Stomach (tissue), 9 donors: ENCODE results near the gene CRYL1. TPM values are rescaled to one million over a fixed set of nuclear protein-coding genes. Genes with fewer than 3 reads are reported as not detected.

Experiments
- DNase-seq, 2 donors: peaks; one replicate each; pipeline versions ENCODE4 v3.0.0 to v3.0.0-alpha.2; 2013 to 2019
- H3K27ac ChIP-seq, 5 donors: fragments of 200-600 bp in 4 of 5; sonication (generic) in 4 of 5; one replicate each; pipeline ENCODE4 v1.5.1; 2013 to 2019; ENCODE audit warnings: mild to moderate bottlenecking in 1 of 5, moderate library complexity in 1 of 5
- H3K27me3 ChIP-seq, 3 donors: fragments of 200-600 bp; sonication (generic); one replicate each; pipeline ENCODE4 v1.5.1; 2017 to 2019; ENCODE audit warnings: mixed run types in 1 of 3
- H3K36me3 ChIP-seq, 4 donors: fragments of 200-600 bp; sonication (generic); 1 replicate in 3 of 4; 2 replicates in 1 of 4; pipeline ENCODE4 v1.5.1; 2016 to 2019
- H3K4me1 ChIP-seq, 4 donors: fragments of 200-600 bp; sonication (generic); one replicate each; pipeline ENCODE4 v1.5.1; 2016 to 2019
- H3K4me3 ChIP-seq, 4 donors: fragments of 200-600 bp; sonication (generic) in 3 of 4; one replicate each; pipeline ENCODE4 v1.5.1; 2016 to 2019; ENCODE audit warnings: mild to moderate bottlenecking in 1 of 4
- H3K9me3 ChIP-seq, 4 donors: fragments of 200-600 bp; sonication (generic); one replicate each; pipeline ENCODE4 v1.5.1; 2016 to 2019
- CTCF ChIP-seq, 7 experiments: fragments of 450-650 bp in 4 of 7; fragments of 200-600 bp in 3 of 7; sonication (generic) in 3 of 7; IDR thresholded peaks; one replicate each; pipeline ENCODE4 v1.5.1; 2016 to 2019; ENCODE audit warnings: antibody characterized with exemption in 7 of 7, control low read depth in 2 of 7, mild to moderate bottlenecking in 1 of 7
- EP300 ChIP-seq: sonication (generic); formaldehyde crosslinking; IDR thresholded peaks from one replicate; pipeline ENCODE4 v1.6.1; 2017; ENCODE audit warnings: antibody characterized with exemption
- POLR2A ChIP-seq, 4 donors: fragments of 450-650 bp; IDR thresholded peaks; one replicate each; pipeline ENCODE4 v1.6.1; 2016; ENCODE audit warnings: antibody characterized with exemption in 4 of 4, control low read depth in 2 of 4, mild to moderate bottlenecking in 1 of 4, moderate library complexity in 1 of 4
- POLR2AphosphoS5 ChIP-seq, 3 donors: sonication (generic); formaldehyde crosslinking; IDR thresholded peaks; one replicate each; pipeline ENCODE4 v1.6.1; 2016; ENCODE audit warnings: antibody characterized with exemption in 3 of 3
- WGBS, 5 donors: extraction: QIAGEN DNeasy Blood & Tissue Kit in 3 of 5; methylation state at CpG; one replicate each; pipeline versions ENCODE4 v1.1.5 to v1.1.7; 2013 to 2018; 5-methylcytosine and 5-hydroxymethylcytosine counted together
- intact Hi-C: fragments of 100-400 bp; cut with DNase I; formaldehyde crosslinking; loops from one replicate; pipeline ENCODE4 v1.15.1; 2023; ENCODE audit warnings: low total_unique reads
- polyA plus RNA-seq, 3 donors: library from polyadenylated mRNA; stranded (reverse); fragments of 200-250 nt; gene quantifications; one replicate each; pipeline ENCODE4 v1.2.3, GENCODE V29; 2013
- total RNA-seq, 5 donors: library from RNA; depleted of rRNA; stranded (reverse); fragments of >200 nt; gene quantifications; one replicate each; pipeline versions ENCODE4 v1.1.0 to v1.2.3, GENCODE V29; 2014 to 2016
- donor health status: healthy with polysubstance abuse.
- donor health status: Bipolar disorder and iron deficiency.
- donor health status: healthy.

Gene CRYL1
- total and polyA plus RNA-seq, 8 donors = 11.6 to 112 (median 38.0) TPM

DNA sequence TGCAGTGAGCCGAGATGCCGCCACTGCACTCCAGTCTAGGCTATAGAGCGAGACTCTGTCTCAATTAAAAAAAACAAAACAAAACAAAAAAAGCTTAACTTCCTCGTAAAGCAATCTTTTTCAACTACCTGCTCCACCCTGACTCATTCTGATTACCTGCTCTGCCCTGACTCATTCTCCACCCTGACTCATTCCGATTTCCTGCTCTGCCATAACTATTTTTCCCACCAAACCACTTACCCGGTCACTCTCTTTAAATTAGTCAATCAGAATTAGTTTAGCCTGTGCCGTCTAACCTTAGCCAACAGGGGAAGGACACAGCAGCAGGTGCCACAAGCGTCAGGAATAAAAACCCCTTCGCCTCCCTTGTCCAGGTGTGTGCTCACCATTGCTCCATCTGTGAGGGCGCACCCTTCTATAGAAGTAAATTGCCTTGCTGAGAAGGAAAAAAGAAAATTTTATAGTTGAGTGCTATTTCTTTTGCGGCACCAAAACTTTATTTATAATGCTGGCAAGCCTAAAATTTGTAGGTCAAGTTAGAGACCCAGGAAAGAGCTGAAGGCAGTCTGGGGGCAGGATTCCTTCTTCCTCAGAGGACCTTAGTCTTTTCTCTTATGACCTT is 39.6 kb upstream of the CRYL1 start:
- Histone ChIP-seq H3K9me3 (peaks cover 0 to 11% (median 0%) of the 10 kb centered on the region in 4 donors), H3K4me3 (no peak overlapping the region), H3K36me3 (no peaks in the 10 kb centered on the region), H3K27ac (no peak overlapping the region), H3K4me1 (peaks cover 0 to 19% (median 12%) of the 10 kb centered on the region in 4 donors), H3K27me3 (no peaks in the 10 kb centered on the region)
- WGBS, 5 donors = 88 to 95% (median 93%) methylated on average over 11 of the region's 11 CpGs
- no peak for DNase-seq
- intact Hi-C loops = no loop called here
- TF ChIP-seq CTCF (IDR thresholded peaks at IDR 0.05) (no peak), EP300 (no peak), POLR2AphosphoS5 (IDR thresholded peaks at IDR 0.05) (no peak), POLR2A (IDR thresholded peaks at IDR 0.05) (no peak)

DNA sequence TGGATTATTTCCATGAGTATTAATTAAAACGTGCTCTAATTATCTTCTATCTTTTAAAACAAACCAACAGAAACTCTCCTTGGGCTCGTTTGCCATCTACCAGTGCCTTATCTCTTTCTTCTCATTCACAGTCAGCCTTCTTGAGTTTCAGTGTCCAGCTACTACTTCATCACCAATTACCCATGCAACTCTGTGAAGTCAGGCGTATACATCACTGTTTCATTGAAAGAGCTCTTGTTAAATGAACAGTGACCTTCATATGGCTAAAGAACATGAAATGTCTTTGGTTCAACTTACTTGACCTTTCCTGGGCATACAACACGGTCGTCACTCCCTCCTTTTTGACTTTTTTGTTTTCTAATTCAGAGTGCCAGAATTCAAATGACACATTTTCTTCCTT is 36.1 kb upstream of the CRYL1 start:
- Histone ChIP-seq H3K9me3 (peaks cover 0 to 11% (median 0%) of the 10 kb centered on the region in 4 donors), H3K27ac (no peak overlapping the region), H3K27me3 (no peaks in the 10 kb centered on the region), H3K36me3 (no peaks in the 10 kb centered on the region), H3K4me1 (peaks cover 0 to 7% (median 2%) of the 10 kb centered on the region in 4 donors), H3K4me3 (no peak overlapping the region)
- TF ChIP-seq POLR2AphosphoS5 (IDR thresholded peaks at IDR 0.05) (no peak), CTCF (IDR thresholded peaks at IDR 0.05) (no peak), EP300 (no peak), POLR2A (IDR thresholded peaks at IDR 0.05) (no peak)
- WGBS, 5 donors = 54 to 59% (median 58%) methylated on average over 5 of the region's 5 CpGs
- intact Hi-C loops = no loop called here
- DNase-seq = no peak

DNA sequence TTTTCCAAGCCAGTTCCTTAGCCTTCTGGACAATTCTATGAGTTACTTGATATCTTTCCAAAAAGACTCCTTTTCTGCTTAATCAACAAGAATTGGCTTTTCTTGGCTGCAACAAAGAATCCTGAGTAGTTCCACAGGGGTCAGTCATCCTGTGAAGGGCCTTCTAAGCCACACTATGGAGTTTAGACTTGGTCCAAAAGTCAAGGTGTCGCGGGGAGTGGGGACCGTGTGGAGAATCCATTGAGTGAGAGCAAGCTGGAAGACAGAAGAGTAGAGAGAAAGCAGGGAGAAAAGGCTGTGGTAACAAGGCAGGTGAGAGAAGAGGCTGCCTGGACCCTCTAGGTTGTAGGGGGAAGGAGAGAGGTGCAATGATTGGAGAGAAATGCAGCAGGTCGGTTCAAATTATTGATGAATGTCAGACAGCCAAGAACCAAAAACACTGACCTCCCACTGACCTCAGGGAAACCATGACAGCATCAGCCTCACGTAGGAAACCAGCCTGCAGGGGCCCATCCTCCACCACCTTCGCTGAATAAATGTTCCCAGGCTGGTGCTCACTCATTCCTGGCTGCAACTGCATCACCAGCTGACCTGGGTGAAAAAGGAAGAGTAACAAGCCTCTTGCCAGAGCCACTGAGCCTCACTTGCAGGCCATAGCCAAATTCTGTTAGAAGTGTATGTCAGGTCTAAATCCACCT is 34.2 kb upstream of the CRYL1 start:
- TF ChIP-seq POLR2AphosphoS5 (IDR thresholded peaks at IDR 0.05) (no peak), EP300 (no peak), CTCF (IDR thresholded peaks at IDR 0.05) (no peak), POLR2A (IDR thresholded peaks at IDR 0.05) (no peak)
- 82 to 93% (median 87%) methylated on average over 6 of the region's 6 CpGs for WGBS, 5 donors
- H3K4me1 ChIP-seq = no peaks in the 10 kb centered on the region
- H3K27ac ChIP-seq = peak overlapping the region in 3 of 5 donors; percentile 33 to 40 (median 33)
- intact Hi-C loops = no loop called here
- DNase-seq = no peak
- no peak overlapping the region for H3K4me3 ChIP-seq
- no peaks in the 10 kb centered on the region for H3K27me3 ChIP-seq
- peaks cover 0 to under 1% (median 0%) of the 10 kb centered on the region in 4 donors for H3K9me3 ChIP-seq
- H3K36me3 ChIP-seq = no peaks in the 10 kb centered on the region

DNA sequence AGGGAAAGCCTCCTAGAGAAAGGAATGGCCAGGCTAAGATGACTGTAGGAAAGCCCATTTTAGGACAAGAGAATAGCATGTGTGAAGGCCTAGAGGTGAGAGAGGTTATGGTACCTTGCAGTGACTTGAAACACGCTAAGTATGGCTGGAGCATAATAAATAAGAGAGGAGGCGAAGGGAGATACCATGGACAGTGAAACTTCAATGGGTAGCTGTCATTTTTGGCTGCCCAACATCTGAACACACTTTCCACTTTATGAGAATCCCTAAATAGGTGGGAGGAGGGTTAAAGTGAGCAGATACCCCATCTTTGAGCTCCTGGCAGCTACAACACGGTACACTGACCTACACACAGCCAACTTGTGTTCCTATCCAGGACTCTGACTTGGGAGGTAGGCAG is 33.3 kb upstream of the CRYL1 start:
- intact Hi-C loops = no loop called here
- no peak overlapping the region for H3K27ac ChIP-seq
- no peak for DNase-seq
- no peaks in the 10 kb centered on the region for H3K27me3 ChIP-seq
- H3K9me3 ChIP-seq = no peaks in the 10 kb centered on the region
- TF ChIP-seq EP300 = no peak
- no peak overlapping the region for H3K4me3 ChIP-seq
- H3K36me3 ChIP-seq = no peaks in the 10 kb centered on the region
- WGBS, 5 donors = 57 to 100% (median 93%) methylated on average over 3 of the region's 3 CpGs
- H3K4me1 ChIP-seq = no peaks in the 10 kb centered on the region

DNA sequence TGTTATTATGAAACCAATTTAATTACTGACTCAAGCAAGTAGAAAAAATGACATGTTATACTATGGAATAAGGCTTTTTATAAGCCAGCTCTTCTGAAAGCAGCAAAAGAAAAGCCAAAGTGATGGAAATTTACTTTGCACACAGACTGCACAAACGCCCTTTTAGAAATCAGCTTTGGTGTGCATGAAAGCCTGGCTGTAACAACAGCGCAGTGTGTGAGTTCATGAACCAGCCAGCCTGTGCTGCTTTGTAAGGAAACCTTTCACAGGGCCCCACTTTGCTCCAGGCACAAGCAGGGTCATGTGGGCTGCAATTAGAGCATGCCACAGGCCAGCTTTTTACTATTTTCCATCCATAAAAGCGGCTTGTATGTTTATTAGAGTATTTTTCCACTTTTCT is 27.7 kb upstream of the CRYL1 start:
- Histone ChIP-seq H3K27ac (no peak overlapping the region), H3K4me3 (no peak overlapping the region), H3K4me1 (no peaks in the 10 kb centered on the region), H3K9me3 (no peaks in the 10 kb centered on the region), H3K36me3 (no peaks in the 10 kb centered on the region), H3K27me3 (no peaks in the 10 kb centered on the region)
- 44 to 56% (median 54%) methylated on average over 3 of the region's 3 CpGs for WGBS, 5 donors
- DNase-seq = peak in 1 of 2 donors; percentile 77
- no peak for TF ChIP-seq EP300
- no peak for TF ChIP-seq CTCF (IDR thresholded peaks at IDR 0.05)
- TF ChIP-seq POLR2A (IDR thresholded peaks at IDR 0.05) = no peak
- TF ChIP-seq POLR2AphosphoS5 (IDR thresholded peaks at IDR 0.05) = no peak
- intact Hi-C loops = no loop called here
